ENCODE results near the gene EPS8L1.

EPS8L1 gene

DNA sequence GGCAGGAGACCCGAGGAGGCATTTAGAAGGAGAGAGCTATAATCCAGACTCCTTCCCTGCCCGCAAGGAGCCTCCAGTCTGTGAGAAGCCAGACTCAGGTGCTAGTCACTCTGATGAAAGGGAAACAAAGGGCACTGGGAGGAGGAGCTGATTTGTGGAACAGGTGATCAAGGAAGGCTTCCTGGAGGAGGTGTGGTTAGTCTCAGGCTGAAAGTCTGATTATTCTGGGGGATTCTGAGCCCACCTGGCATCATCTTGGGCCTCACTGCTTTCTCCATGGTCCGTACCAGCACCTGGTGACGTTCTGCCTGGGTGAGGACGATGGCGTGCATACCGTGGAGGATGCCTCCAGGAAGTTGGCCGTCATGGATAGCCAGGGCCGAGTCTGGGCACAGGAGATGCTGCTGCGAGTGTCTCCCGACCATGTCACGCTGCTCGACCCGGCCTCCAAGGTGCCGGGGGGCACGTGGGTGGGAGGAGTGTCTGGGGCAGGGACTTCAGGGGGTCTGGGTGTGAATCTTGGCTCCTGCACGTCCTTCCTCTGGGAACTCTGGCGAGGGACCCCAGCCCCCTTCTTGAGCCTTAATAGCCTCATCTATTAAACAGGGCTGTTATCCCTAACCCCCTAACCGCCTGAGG lies 3.9 kb downstream of the EPS8L1 start:
- no peak for DNase-seq (ENCODE audit: extremely low read depth in 1 of 2, low read depth in 1 of 2)

DNA sequence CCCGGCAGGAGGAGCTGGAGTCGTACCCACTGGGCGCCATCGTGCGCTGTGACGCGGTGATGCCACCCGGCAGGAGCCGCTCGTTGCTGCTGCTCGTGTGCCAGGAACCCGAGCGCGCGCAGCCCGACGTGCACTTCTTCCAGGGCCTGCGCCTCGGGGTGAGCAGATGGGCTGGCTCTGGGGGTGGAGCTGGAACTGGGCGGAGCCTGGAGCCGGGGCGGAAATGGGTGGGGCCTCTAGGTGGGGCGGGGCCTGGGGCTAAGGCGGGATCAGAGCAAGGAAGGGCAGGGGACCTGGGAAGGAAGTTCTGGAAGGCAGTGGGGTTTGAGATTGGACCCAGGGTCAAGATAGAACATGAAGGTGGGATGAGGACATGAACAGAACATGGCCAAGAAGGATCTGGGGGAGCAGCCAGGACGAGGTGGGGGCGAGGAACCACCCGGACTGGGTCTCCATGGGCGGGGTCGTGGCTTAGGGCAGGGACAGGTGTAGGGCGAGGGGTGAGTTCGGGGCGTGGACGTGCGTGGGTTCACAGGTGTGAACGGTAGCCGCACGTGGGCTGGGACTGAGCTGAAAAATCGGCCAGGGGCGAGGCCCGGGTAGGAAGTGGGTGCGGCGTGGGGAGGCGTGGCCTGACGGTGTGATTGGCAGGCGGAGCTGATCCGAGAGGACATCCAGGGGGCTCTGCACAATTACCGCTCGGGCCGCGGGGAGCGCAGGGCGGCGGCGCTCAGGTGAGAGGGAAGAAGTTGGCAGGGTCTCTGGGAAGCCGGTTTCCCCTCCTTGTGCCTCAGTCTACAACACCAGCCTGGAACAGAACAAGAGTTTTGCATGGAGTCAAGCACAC lies 4.7 kb downstream of the EPS8L1 start:
- peak; percentile 50 to 65 for DNase-seq (ENCODE audit: extremely low read depth in 1 of 2, low read depth in 1 of 2)

DNA sequence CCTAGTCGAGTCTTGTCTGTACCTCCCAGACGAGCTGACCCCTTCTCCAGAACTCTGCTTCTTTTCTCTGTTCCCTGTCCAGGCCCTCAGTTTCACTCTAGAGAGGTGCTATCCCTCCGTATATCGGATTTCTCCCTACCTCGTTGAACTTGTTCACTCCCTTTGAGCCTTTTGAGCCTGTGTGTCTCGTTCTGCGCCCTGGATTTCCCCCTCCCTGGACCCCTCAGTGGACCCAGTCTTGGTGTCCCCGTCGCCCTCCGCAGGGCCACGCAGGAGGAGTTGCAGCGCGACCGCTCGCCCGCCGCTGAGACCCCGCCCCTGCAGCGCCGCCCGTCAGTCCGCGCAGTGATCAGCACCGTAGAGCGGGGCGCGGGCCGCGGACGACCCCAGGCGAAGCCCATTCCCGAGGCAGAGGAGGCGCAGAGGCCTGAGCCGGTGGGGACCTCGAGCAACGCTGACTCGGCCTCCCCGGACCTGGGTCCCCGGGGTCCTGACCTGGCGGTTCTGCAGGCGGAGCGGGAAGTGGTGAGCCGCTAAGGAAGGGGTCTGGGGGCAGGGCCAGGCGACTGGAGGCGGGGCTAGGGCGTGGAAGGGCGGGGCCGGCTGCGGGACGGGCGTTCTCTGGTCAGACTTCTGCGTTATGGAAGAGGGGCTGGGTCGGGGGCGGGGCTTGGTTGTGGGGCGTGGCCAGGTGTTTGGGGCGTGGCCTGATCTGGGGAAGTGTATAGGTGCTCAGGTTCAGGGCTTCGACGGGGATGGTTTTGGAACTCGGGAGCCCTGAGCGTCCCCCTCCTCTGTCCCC lies 5.5 kb downstream of the EPS8L1 start:
- DNase-seq (ENCODE audit: extremely low read depth in 1 of 2, low read depth in 1 of 2) = peak; percentile 82 to 85

DNA sequence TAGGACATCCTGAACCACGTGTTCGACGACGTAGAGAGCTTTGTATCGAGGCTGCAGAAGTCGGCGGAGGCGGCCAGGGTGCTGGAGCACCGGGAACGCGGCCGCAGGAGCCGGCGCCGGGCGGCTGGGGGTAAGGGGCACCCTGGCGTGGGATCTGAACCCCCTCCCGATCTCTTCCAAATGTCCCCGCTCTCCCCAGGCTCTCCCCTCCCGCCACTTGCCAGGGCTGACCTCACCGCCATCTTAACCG lies 6.0 kb downstream of the EPS8L1 start:
- DNase-seq (ENCODE audit: extremely low read depth in 1 of 2, low read depth in 1 of 2) = no peak

DNA sequence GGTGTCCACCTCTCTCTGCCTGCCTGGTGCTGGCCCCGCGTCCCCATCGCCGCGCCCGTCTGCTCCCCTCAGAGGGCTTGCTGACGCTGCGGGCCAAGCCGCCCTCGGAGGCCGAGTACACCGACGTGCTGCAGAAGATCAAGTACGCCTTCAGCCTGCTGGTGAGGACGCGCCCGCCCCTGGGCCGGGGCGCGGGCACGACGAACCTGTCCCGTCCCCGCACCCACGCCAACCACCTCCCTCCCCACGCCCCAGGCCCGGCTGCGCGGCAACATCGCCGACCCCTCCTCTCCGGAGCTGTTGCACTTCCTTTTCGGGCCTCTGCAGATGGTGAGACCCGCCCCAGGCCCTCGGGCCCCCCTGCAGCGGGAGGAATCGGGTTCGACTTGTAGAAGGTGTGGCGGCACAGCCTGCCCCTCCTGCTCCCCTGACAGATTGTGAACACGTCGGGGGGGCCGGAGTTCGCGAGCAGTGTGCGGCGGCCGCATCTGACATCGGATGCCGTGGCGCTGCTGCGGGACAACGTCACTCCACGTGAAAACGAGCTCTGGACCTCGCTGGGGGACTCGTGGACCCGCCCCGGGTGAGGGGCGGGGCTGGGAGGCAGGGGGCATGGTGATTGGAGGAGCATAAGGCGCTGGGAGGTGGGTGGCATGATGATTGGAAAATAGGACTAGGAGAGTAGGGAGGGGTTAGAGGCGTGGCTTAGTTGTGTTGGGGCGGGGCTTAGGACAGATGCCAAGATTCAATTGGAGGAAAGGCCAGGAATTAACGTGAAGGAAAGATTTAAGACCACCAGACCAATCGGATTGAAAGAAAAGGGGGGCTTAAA lies 6.6 kb downstream of the EPS8L1 start:
- DNase-seq (ENCODE audit: extremely low read depth in 1 of 2, low read depth in 1 of 2) = peak in 1 of 2 donors; percentile 51

DNA sequence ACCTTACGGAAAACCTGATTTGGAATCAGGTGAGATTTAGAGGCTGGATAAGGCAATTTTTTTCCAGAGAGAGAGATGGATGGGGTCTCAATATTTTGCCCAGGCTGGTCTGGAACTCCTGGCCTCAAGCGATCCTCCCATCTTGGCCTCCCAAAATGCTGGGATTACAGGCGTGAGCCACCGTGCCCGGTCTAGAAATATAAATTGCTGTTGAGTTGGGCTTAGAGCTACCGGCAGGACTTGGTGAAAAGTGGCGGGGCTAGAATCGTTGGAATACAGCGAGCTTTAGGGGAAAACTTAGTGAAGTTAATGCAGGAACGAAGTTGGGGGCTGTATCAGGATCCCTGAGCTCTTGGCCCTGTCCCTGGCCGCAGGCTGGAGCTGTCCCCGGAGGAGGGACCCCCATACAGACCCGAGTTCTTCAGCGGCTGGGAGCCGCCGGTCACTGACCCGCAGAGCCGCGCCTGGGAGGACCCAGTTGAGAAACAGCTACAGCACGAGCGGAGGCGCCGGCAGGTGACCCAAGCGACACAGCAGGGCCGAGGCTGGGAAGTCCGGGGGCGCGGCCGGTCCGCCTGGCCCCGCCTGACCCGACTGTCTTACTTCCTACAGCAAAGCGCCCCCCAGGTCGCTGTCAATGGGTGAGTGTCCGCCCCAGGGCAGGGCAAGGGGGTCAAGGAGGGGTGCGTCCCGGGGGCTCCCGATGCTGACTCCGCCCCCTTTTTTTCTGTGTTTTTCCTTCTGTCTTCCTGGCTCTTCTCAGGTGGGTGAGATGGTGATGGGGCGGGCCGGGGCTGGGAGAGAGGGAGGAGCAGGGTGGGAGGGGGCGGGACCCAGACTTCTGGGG lies 7.6 kb downstream of the EPS8L1 start:
- no peak for DNase-seq (ENCODE audit: extremely low read depth in 1 of 2, low read depth in 1 of 2)

DNA sequence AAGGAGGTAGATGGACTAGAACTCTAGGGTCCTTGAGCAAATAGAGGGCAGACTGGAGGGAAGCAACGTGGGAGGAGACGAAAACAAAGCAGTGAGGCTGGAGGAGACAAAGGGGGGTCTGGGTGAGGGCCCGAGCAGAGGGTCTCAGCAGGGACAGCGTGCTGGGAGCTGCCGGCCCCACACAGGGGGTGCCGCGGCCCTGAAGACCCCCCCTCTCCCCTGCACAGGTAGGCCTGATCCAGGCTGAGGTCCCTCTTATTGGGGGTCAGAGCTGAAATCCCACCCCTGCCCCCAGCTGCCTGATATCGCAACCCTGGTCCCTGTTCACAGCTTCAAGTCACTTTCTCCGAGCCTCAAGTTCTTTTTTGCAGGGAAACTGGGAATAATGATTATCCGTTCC lies 8.7 kb downstream of the EPS8L1 start:
- no peak for DNase-seq (ENCODE audit: extremely low read depth in 1 of 2, low read depth in 1 of 2)

DNA sequence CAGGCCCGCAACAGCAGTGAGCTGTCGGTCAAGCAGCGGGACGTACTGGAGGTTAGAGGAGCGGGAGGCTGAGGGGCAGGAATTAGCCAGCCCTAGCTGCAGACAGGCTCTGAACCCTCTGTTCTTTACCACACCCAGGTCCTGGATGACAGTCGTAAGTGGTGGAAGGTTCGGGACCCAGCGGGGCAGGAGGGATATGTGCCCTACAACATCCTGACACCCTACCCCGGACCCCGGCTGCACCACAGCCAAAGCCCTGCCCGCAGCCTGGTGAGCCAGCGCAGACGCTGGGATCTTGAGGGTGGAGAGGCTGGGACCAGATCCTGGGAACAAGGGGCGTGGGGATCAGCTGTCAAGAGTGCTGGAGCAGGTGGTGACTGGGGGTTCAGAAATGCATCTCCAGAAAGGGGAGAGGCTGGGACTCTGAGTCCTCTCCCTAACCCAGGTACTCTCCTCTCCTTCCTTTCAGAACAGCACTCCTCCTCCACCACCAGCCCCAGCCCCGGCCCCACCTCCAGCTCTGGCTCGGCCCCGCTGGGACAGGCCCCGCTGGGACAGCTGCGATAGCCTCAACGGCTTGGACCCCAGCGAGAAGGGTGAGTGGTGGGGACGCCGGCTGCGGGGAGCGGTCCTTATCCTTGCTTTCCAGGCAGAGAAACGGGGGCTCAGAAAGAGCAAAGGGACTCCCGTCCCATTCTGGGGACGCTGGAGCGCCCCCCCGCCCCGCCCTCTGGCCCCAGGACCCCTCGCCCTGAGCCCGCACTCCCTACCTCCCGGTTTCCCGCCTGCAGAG lies 10.4 kb downstream of the EPS8L1 start:
- no peak for DNase-seq (ENCODE audit: extremely low read depth in 1 of 2, low read depth in 1 of 2)

DNA sequence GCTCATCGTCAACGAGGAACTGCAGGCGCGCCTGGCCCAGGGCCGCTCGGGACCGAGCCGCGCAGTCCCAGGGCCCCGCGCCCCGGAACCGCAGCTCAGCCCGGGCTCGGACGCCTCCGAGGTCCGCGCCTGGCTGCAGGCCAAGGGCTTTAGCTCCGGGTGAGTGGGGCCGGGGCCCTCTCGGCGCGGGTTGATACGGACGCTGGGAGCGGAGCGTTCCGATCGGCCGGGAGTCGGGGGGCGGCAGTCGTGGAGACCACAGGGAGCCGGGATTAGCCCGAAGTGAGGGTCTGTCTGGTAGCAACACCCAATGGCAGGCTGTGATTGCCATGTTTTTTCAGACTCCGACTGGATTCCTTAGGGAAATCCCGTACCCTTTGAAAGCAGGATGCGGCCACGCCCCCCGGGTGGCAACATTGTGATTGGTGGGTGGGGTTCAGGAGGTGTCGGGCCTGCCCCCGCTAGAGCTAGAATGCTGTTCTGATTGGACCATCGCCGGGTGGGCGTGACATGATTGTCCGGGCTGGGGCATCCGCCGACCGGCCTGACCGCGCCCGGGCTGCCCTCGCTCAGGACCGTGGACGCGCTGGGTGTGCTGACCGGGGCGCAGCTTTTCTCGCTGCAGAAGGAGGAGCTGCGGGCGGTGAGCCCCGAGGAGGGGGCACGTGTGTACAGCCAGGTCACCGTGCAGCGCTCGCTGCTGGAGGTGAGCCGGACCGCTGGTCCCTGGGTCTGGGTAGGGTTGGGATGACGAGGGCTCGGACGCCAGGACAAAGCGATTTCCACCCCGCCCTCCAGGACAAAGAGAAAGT lies 11.3 kb downstream of the EPS8L1 start:
- peak in 1 of 2 donors; percentile 51 for DNase-seq (ENCODE audit: extremely low read depth in 1 of 2, low read depth in 1 of 2)

DNA sequence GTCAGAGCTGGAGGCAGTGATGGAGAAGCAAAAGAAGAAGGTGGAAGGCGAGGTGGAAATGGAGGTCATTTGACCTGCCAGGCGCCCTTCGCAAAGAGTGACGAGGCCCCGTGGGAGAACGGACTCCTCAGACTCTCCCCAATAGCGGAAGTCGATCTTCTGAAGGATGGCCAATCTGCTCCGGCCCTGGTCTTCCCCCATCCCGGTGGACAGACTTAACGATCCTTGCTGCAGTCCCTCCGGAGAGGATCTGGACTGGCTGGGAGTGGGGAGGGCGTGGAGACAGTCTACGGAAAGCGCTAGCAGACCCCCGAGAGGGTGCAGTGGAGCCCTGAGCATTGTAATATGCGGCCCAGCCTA lies 11.9 kb downstream of the EPS8L1 start:
- no peak for DNase-seq (ENCODE audit: extremely low read depth in 1 of 2, low read depth in 1 of 2)

DNA sequence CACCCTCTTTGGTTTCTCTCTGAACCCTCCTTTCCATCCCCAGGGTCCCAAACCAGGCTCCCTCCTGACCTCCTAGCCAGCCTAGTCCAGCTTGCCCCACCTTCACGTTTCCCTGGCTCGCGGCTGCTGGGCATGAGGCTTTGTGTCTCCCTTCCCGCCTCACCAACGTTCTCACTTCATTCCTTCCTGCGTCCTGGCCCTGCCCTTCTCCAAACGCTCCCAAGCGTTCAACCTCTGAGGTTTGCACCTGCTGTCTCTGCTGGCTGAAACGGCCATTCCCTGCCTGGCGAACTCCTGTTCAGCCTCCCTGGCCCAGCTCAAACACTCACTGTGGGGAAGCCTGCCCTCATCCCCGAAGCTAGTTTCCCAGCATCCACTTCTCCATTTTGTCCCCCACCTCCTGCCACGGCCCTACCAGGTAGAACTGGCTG lies 12.4 kb downstream of the EPS8L1 start:
- no peak for DNase-seq (ENCODE audit: extremely low read depth in 1 of 2, low read depth in 1 of 2)

DNA sequence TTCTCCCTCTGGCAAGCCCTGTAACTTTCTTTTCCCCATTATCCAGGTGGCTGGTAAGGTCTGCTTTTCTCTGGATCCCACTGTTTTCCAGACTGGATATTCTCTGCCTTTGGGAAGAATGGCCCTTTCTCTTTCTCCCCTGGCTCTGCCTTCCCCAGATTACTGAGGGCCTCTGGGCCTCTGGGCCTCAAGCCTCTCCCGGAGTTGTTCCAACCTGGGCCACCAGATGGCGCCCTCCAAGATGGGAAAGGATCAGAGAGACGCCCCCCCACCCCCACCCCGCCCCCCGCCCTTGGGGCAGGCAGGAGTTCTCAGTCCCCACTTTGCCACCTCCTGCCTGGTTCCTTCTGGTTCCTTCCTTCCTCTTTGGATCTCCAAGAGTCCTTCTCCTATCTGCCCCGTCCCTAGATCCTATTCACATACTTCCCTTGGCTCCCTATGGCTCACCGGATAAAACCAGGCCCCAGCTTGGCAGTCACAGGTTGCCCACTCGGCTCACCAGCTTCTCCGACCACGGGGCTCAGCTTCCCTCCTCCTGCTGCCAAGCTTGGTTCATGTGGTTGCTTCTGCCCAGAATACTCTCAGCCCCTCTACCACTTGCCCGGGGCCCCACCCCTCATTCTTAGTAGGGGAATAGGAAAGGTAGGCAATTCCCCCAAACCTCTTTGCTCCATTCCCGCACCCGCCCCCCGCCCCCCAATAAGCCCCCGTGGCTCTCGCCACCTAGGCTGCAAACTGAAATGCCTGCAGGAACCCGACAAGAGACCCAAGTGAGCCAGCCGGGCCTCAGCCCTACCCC lies 13.1 kb downstream of the EPS8L1 start:
- peak; percentile 45 to 70 for DNase-seq (ENCODE audit: extremely low read depth in 1 of 2, low read depth in 1 of 2)

DNA sequence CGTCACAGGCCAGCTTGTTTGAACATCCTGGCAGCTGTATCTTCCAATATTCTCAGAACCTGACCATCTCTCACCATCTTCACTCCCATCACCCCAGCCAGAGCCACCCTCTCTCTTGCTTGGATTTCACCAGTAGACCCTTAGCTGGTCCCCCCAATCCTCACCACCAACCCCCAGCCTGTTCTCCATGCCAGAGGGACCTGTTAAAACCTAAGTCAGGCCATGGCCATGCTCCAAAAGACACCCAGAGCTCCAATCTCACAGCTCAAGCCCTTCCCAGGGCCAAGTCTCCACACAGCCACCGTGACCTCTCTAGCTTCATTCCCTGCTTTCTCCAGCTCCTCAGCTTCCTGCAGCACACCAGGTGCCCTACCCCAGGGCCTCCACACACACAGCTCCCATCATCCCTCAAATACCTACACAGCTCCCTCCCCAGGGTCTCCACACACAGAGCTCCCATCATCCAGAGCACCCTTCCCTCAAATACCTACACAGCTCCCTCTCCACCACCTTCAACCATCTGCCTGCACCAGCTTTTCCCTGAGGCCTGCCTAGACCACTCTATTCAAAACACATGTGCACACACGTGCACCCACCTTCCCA lies 13.8 kb downstream of the EPS8L1 start:
- DNase-seq (ENCODE audit: extremely low read depth in 1 of 2, low read depth in 1 of 2) = no peak

DNA sequence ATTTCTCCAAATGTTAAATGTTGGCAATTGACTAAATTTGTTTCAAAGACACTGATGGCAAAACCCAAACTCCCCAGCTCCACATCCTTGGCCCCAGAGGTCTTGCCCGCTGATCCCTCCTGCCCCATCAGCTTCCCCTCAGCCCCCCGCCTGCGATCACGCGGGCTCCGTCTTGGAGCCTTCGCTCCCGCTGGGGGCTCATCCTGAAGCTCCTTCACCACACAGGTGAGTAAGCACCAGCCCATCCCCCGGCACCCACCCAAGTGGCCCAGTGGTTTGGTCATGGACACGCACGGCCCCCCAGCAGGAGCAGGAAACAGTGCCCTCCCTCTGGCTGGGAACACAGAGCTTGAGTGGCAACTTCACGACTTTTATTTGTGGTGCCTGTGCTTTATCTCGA lies 14.9 kb downstream of the EPS8L1 start:
- DNase-seq (ENCODE audit: extremely low read depth in 1 of 2, low read depth in 1 of 2) = no peak

DNA sequence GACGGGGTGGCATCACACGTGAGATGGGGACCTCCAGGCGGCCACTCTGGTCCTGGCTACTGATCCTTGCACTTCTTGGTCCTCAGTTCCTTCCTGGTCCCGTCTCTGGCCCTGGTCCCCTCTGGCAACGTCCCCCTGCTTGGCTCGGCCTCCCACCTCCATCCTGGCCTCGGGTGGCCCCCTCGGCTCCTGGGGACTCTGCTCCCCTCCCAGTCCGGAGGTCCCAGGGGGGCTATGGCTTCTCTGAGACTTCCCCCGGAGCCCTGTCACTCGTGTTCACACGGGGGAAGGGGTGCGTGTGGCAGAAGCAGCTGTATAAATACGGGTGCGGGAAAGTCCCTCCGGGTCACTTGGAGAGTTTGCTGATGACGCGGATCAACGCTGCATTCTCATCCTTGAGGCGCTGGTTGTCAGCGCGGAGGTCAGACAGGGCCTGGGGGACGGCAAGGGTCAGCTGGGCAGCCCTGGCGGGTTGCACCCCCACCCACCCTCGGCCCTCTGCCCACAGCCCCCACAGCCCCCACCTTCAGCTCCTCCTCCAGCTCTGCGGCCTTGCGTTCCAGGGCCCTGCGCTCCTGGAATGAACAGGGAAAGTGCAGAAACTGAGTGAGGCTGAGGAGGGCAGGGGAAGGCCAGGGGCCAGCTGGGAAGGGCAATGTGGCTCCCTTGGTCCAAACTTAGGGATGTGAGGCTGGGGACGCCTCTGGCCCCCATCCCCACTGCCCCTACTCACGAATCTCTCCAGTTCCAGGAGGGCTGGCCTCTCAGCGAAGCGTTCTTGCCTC lies 15.6 kb downstream of the EPS8L1 start:
- no peak for DNase-seq (ENCODE audit: extremely low read depth in 1 of 2, low read depth in 1 of 2)

DNA sequence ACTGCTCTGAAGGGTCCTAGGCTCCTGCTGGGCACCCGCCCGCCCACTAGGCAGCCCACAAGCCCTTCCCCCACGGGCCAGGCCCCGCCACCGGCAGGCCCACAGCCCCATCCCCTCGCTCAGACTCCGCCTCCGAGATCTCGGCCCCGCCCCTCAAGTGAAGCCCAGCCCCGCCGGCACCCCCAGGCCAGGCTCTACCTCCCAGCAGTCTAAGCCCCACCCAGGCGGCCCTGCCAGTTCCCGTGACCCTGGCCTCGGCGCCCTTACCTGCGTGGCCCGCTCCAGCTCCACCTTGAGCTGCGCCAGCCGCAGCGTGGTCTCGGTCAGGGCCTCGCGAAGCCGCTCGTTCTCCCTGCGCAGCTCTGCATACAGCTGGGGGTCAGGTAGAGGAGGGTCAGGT lies 16.3 kb downstream of the EPS8L1 start:
- DNase-seq (ENCODE audit: extremely low read depth in 1 of 2, low read depth in 1 of 2) = no peak

Data from stimulated activated CD8-positive, alpha-beta memory T cell treated with anti-CD3 and anti-CD28 coated beads, Interleukin-7, amount 100 ng/mL, for 48 hours (primary cell).